C4-2B (cell line): ENCODE data around the gene KLHL17.
"Not testable (repeated sequence)": the region's sequence is repeated elsewhere in the genome, so short reads cannot be mapped to it uniquely, and the experiment has no call there.

Source experiments
- H3K27ac ChIP-seq: fragments of 450-650 bp; 2 replicates; pipeline ENCODE4 v1.5.1; 2017
- CTCF ChIP-seq: fragments of 450-650 bp; conservative IDR thresholded peaks from 2 replicates; pipeline ENCODE4 v1.5.1; 2017; ENCODE audit warnings: mild to moderate bottlenecking
- ZFX ChIP-seq: fragments of 450-650 bp; IDR thresholded peaks from 2 replicates; pipeline ENCODE4 v1.6.1; 2017

The KLHL17 gene

GRCh38 chr1:974687-975328 is 14.4 kb downstream of the KLHL17 start:
- TF ChIP-seq CTCF (no peak), ZFX (no peak)
- H3K27ac ChIP-seq, result no peak overlapping the region

GRCh38 chr1:975365-975764 is 15.0 kb downstream of the KLHL17 start:
- TF ChIP-seq CTCF (no peak), ZFX (no peak)

GRCh38 chr1:975896-976683 is 15.7 kb downstream of the KLHL17 start:
- TF ChIP-seq CTCF (peak; percentile 84), ZFX (no peak)
- peak overlapping the region; percentile 82 for H3K27ac ChIP-seq

More at GRCh38 chr1:975365-975764, 15.0 kb downstream of the KLHL17 start:
- peak overlapping the region; percentile 82 for H3K27ac ChIP-seq

GRCh38 chr1:976791-977190 is 16.4 kb downstream of the KLHL17 start:
- H3K27ac ChIP-seq, result not testable (repeated sequence)

- H3K27ac ChIP-seq, result no peak overlapping the region
- TF ChIP-seq CTCF (no peak), ZFX (no peak)
These were observed 17.9 kb downstream of the KLHL17 start for GRCh38 chr1:978069-978834.

- TF ChIP-seq ZFX, result no peak
- TF ChIP-seq CTCF, result no peak
- H3K27ac ChIP-seq, result no peak overlapping the region
These were observed 18.7 kb downstream of the KLHL17 start for GRCh38 chr1:978835-979743.

GRCh38 chr1:979744-980072 is 19.3 kb downstream of the KLHL17 start:
- TF ChIP-seq CTCF (no peak), ZFX (no peak)

More at GRCh38 chr1:979744-980072, 19.3 kb downstream of the KLHL17 start:
- no peak overlapping the region for H3K27ac ChIP-seq
